ENCODE results near the gene GET4.

Gene GET4

DNA sequence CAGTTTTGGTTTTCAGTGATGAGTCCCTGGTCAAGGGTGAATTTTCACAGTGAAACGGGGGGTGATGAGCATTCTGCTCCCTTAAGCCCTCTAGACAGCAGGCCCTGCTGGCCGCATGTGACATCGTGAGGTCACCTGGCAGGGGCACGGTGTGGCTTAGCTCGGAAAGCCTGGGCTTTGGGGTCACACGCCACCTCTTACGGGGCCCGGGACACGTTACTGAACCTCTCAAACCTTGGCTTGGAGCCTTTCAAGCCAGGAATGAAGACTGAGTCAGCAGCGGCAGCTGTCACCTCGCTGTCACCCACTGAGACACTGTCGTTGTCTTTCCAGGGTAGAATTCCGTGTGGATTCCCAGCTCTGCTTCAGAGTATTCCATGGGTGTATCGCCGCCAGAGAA lies 4.1 kb downstream of the GET4 start:
- H3K27ac ChIP-seq, result no peak overlapping the region
- no peak overlapping the region for H3K4me3 ChIP-seq (ENCODE audit: low read depth, low read length)
- TF ChIP-seq, protein P1, sequence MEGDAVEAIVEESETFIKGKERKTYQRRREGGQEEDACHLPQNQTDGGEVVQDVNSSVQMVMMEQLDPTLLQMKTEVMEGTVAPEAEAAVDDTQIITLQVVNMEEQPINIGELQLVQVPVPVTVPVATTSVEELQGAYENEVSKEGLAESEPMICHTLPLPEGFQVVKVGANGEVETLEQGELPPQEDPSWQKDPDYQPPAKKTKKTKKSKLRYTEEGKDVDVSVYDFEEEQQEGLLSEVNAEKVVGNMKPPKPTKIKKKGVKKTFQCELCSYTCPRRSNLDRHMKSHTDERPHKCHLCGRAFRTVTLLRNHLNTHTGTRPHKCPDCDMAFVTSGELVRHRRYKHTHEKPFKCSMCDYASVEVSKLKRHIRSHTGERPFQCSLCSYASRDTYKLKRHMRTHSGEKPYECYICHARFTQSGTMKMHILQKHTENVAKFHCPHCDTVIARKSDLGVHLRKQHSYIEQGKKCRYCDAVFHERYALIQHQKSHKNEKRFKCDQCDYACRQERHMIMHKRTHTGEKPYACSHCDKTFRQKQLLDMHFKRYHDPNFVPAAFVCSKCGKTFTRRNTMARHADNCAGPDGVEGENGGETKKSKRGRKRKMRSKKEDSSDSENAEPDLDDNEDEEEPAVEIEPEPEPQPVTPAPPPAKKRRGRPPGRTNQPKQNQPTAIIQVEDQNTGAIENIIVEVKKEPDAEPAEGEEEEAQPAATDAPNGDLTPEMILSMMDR (IDR thresholded peaks at IDR 0.05; ENCODE audit: low read depth, low read length, missing control alignments), result no peak
- peaks cover 4% of the 10 kb centered on the region for H3K36me3 ChIP-seq (replicated peaks)
- in situ Hi-C loops (cut with HindIII; ENCODE audit: low pct_ligation_motif_present, low sequenced_read_pairs), result no loop called here
- no peaks in the 10 kb centered on the region for H3K27me3 ChIP-seq (replicated peaks)
- DNase-seq, result no peak

- in situ Hi-C loops (cut with HindIII; ENCODE audit: low pct_ligation_motif_present, low sequenced_read_pairs), result no loop called here
- no peak for DNase-seq
- no peak overlapping the region for H3K27ac ChIP-seq
- H3K27me3 ChIP-seq (replicated peaks), result no peaks in the 10 kb centered on the region
- H3K36me3 ChIP-seq (replicated peaks), result peaks cover 2% of the 10 kb centered on the region
- TF ChIP-seq, protein P1 (IDR thresholded peaks at IDR 0.05; ENCODE audit: low read depth, low read length, missing control alignments), result no peak
- no peak overlapping the region for H3K4me3 ChIP-seq (ENCODE audit: low read depth, low read length)
Measured at GRCh38 chr7:881441-882234, 5.3 kb downstream of the GET4 start.

DNA sequence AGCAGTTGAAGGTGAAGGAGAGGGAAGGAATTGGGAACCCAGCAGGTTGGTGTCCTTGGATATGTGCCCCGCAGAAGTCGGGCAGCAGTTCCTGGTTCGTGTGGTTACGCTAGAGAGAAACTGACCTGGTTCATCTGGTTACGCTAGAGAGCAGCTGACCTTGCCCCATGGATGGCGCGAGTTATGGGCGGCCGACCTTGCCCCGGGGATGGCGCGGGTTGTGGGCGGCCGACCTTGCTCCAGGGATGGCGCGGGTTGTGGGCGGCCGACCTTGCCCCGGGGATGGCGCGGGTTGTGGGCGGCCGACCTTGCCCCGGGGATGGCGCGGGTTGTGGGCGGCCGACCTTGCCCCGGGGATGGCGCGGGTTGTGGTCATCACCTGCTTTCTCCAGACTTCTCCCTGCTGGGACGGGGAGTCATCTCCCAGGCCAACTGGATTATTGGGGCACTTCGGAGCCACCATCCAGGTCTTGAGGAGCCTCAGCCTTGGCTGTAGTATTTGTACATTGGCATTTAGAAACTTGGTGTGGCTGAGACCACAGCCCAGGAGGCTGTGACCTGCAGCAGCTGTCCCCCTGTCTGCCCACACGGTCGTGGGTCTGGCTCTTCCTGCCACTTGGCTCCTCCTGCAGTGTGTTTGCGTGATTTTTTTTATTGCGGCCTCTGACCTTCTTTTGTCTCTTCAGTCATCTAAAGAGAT lies 6.1 kb downstream of the GET4 start:
- Histone ChIP-seq H3K27ac (no peak overlapping the region), H3K27me3 (replicated peaks) (no peaks in the 10 kb centered on the region), H3K36me3 (replicated peaks) (peaks cover 9% of the 10 kb centered on the region), H3K4me3 (ENCODE audit: low read depth, low read length) (no peak overlapping the region)
- in situ Hi-C loops (cut with HindIII; ENCODE audit: low pct_ligation_motif_present, low sequenced_read_pairs), result no loop called here
- TF ChIP-seq, protein P1 (IDR thresholded peaks at IDR 0.05; ENCODE audit: low read depth, low read length, missing control alignments), result no peak
- no peak for DNase-seq

DNA sequence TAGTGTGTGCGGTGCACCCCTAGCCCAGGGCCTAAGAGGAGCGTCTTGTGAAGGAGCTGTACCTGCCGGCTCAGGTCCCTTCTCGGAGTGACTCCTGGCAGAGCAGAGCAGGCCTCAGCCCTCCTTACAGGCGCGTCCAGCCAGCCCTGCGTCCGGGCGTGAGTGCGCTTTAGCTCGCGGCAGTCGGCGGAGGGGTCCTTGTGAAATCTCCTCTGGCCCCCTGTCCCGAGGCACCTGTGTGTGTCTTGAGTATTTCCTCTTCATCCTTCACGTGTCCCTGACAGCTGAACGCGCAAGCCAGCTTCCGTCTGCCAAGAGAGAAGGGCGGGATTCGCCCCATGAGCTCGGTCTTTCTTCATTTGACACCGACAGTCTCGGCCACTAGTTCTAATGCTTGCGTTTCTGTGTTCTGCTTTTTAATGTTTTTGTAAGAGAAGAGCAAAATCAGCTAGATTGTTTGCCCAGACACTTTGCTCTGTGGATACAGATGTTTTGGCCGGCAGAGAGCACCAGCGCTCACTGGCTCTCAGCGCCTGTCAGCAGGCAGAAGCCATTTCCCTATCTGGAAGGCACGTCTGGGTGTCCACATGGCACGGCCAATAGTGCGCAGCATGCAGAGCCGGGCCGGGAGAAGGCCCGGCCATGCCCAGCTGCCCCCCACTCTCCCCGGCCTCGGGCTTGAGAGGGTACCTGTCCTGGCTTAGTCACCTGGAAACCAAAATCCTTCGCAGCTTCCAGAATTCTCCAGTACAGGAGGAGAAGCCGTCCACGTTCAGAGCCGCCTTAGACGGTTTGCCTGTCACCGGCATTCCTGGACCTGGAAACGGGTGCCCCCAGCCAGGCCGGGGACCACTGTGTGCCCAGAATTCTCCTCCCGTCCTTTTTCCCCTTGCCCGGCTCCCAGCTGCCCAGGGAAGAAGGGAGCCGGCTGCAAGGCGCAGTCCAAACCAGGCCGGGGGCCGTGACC lies 7.0 kb downstream of the GET4 start:
- in situ Hi-C loops (cut with HindIII; ENCODE audit: low pct_ligation_motif_present, low sequenced_read_pairs), result no loop called here
- no peak overlapping the region for H3K4me3 ChIP-seq (ENCODE audit: low read depth, low read length)
- H3K36me3 ChIP-seq (replicated peaks), result peaks cover 12% of the 10 kb centered on the region
- H3K27me3 ChIP-seq (replicated peaks), result no peaks in the 10 kb centered on the region
- no peak for DNase-seq
- TF ChIP-seq, protein P1 (IDR thresholded peaks at IDR 0.05; ENCODE audit: low read depth, low read length, missing control alignments), result no peak
- no peak overlapping the region for H3K27ac ChIP-seq

DNA sequence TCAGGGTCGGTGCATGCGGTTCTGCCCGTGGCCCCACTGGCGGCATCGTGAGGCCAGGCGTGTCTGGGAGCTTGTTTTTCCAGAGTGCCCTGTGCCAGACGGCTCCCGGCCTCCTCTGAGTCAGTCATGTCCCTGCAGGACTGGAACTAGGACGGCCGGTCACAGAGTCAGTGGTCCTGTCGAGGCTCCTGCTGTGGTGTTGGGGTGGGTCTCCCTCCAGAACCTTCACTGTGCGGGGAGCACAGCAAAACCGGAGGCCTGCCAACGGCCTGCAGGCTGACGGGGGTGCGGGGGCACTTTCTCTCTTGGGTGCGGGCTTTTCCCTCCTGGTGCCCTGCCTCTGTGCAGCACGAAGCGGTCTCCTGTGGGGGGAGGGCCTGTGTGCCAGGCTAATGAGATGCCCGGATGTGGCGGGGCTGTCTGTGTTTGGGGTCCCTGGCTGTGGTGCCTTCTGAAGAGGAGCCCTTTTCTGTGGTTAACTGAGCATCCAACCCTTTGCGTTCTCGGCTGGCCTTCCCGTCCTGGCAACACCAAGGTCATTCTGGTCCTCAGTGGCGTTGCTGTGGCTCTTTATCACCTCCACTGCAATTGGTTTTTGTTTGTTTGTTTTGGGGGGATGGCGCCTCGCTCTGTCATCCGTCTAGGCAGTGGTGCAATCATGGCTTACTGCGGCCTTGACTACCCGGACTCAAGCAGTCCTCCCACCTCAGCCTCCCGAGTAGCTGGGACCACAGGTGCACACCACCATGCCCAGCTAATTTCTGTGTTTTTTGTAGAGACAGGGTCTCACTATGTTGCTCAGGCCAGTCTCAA lies 8.0 kb downstream of the GET4 start:
- in situ Hi-C loops (cut with HindIII; ENCODE audit: low pct_ligation_motif_present, low sequenced_read_pairs), result no loop called here
- H3K27ac ChIP-seq, result no peak overlapping the region
- H3K4me3 ChIP-seq (ENCODE audit: low read depth, low read length), result no peak overlapping the region
- peaks cover 12% of the 10 kb centered on the region for H3K36me3 ChIP-seq (replicated peaks)
- H3K27me3 ChIP-seq (replicated peaks), result no peaks in the 10 kb centered on the region
- no peak for DNase-seq
- TF ChIP-seq, protein P1 (IDR thresholded peaks at IDR 0.05; ENCODE audit: low read depth, low read length, missing control alignments), result no peak

Data from brain microvascular endothelial cell (primary cell).